Stimulated activated naive B cell treated with anti-CD40 and anti-IgM and Interleukin-4, amounts not matched to agents 10 μg/mL and 1 μg/mL and 100 μg/mL, for 72 hours (primary cell): ENCODE data around the gene SMIM5.

Experiments
- ATAC-seq, 2 donors: fragments of 150-1000 bp; cut with Tn5 transposase; replicated peaks; 2 replicates each; pipeline ENCODE4 v1.10.0; 2021; ENCODE audit warnings: moderate library complexity in 1 of 2
- DNase-seq: peaks from one replicate; pipeline ENCODE4 v3.0.0; 2021
- H3K27ac Mint-ChIP-seq: one replicate; pipeline ENCODE4 v1.8.0; 2022; ENCODE audit warnings: mild to moderate bottlenecking, mixed read lengths
- H3K27me3 Mint-ChIP-seq, 2 donors: one replicate each; pipeline ENCODE4 v1.8.0; 2022; ENCODE audit warnings: mixed read lengths in 2 of 2
- H3K36me3 Mint-ChIP-seq, 2 donors: one replicate each; pipeline ENCODE4 v1.8.0; 2022; ENCODE audit warnings: mixed read lengths in 2 of 2, mild to moderate bottlenecking in 1 of 2
- H3K4me1 Mint-ChIP-seq, 2 donors: one replicate each; pipeline ENCODE4 v1.8.0; 2022; ENCODE audit warnings: mixed read lengths in 2 of 2, mild to moderate bottlenecking in 1 of 2
- H3K4me3 Mint-ChIP-seq, 2 donors: one replicate each; pipeline ENCODE4 v1.8.0; 2022; ENCODE audit warnings: mild to moderate bottlenecking in 2 of 2, mixed read lengths in 2 of 2, moderate library complexity in 1 of 2
- H3K9me3 Mint-ChIP-seq, 2 donors: one replicate each; pipeline ENCODE4 v1.8.0; 2022; ENCODE audit warnings: mixed read lengths in 2 of 2, mild to moderate bottlenecking in 1 of 2

The SMIM5 gene

GRCh38 chr17:75612906-75613626 lies 20.2 kb upstream of the SMIM5 start:
- Mint-ChIP-seq H3K27me3 (no peaks in the 10 kb centered on the region), H3K36me3 (peaks cover 10 to 19% of the 10 kb centered on the region in 2 donors), H3K27ac (no peak overlapping the region), H3K4me3 (no peak overlapping the region), H3K9me3 (no peaks in the 10 kb centered on the region), H3K4me1 (peaks cover 5 to 7% of the 10 kb centered on the region in 2 donors)
- ATAC-seq (no peak), DNase-seq (no peak)

- no peak overlapping the region for H3K4me3 Mint-ChIP-seq
- H3K36me3 Mint-ChIP-seq: peaks cover 13 to 22% of the 10 kb centered on the region in 2 donors
- ATAC-seq (no peak), DNase-seq (no peak)
- peaks cover 5 to 7% of the 10 kb centered on the region in 2 donors for H3K4me1 Mint-ChIP-seq
- H3K27ac Mint-ChIP-seq: no peak overlapping the region
- H3K9me3 Mint-ChIP-seq: no peaks in the 10 kb centered on the region
- no peaks in the 10 kb centered on the region for H3K27me3 Mint-ChIP-seq
Observed at GRCh38 chr17:75614006-75614405, 19.2 kb upstream of the SMIM5 start.

- Mint-ChIP-seq H3K4me3 (no peak overlapping the region), H3K4me1 (peaks cover 5 to 7% of the 10 kb centered on the region in 2 donors), H3K27me3 (no peaks in the 10 kb centered on the region), H3K9me3 (no peaks in the 10 kb centered on the region), H3K36me3 (peaks cover 14 to 27% of the 10 kb centered on the region in 2 donors), H3K27ac (no peak overlapping the region)
- no peak for DNase-seq
- ATAC-seq: no peak
Observed at GRCh38 chr17:75614556-75615270, 18.5 kb upstream of the SMIM5 start.

- DNase-seq (no peak), ATAC-seq (no peak)
- Mint-ChIP-seq H3K4me3 (no peak overlapping the region), H3K4me1 (peaks cover 5% of the 10 kb centered on the region in 2 donors), H3K27ac (no peak overlapping the region), H3K27me3 (no peaks in the 10 kb centered on the region), H3K36me3 (peaks cover 16 to 29% of the 10 kb centered on the region in 2 donors), H3K9me3 (no peaks in the 10 kb centered on the region)
Observed at GRCh38 chr17:75615301-75615700, 17.9 kb upstream of the SMIM5 start.

- Mint-ChIP-seq H3K27me3 (no peaks in the 10 kb centered on the region), H3K9me3 (no peaks in the 10 kb centered on the region), H3K4me3 (no peak overlapping the region), H3K36me3 (peaks cover 16 to 34% of the 10 kb centered on the region in 2 donors), H3K27ac (no peak overlapping the region), H3K4me1 (no peaks in the 10 kb centered on the region)
- DNase-seq: no peak
- no peak for ATAC-seq
Observed at GRCh38 chr17:75616521-75617122, 16.6 kb upstream of the SMIM5 start.

- H3K4me1 Mint-ChIP-seq: no peaks in the 10 kb centered on the region
- peaks cover 14 to 33% of the 10 kb centered on the region in 2 donors for H3K36me3 Mint-ChIP-seq
- no peak overlapping the region for H3K4me3 Mint-ChIP-seq
- H3K27me3 Mint-ChIP-seq: no peaks in the 10 kb centered on the region
- no peak overlapping the region for H3K27ac Mint-ChIP-seq
- ATAC-seq (no peak), DNase-seq (no peak)
- H3K9me3 Mint-ChIP-seq: no peaks in the 10 kb centered on the region
Observed at GRCh38 chr17:75617218-75617617, 16.0 kb upstream of the SMIM5 start.

- DNase-seq: no peak
- Mint-ChIP-seq H3K36me3 (peaks cover 15 to 38% of the 10 kb centered on the region in 2 donors), H3K4me3 (no peak overlapping the region), H3K27ac (no peak overlapping the region), H3K4me1 (no peaks in the 10 kb centered on the region), H3K27me3 (no peaks in the 10 kb centered on the region), H3K9me3 (no peaks in the 10 kb centered on the region)
- no peak for ATAC-seq
Observed at GRCh38 chr17:75617675-75618074, 15.6 kb upstream of the SMIM5 start.

- Mint-ChIP-seq H3K36me3 (peaks cover 16 to 40% of the 10 kb centered on the region in 2 donors), H3K27ac (peak overlapping the region; percentile 25), H3K4me3 (no peak overlapping the region), H3K4me1 (no peaks in the 10 kb centered on the region), H3K9me3 (no peaks in the 10 kb centered on the region), H3K27me3 (no peaks in the 10 kb centered on the region)
- no peak for DNase-seq
- ATAC-seq: peak; percentile 30 to 33
Observed at GRCh38 chr17:75619506-75620431, 13.5 kb upstream of the SMIM5 start.

- no peak for DNase-seq
- no peak for ATAC-seq
- Mint-ChIP-seq H3K27me3 (no peaks in the 10 kb centered on the region), H3K27ac (peak overlapping the region; percentile 66), H3K4me3 (no peak overlapping the region), H3K36me3 (peaks cover 17 to 46% of the 10 kb centered on the region in 2 donors), H3K4me1 (peaks cover 3 to 8% of the 10 kb centered on the region in 2 donors), H3K9me3 (no peaks in the 10 kb centered on the region)
Observed at GRCh38 chr17:75621489-75621888, 11.7 kb upstream of the SMIM5 start.

- H3K4me1 Mint-ChIP-seq: peaks cover 3 to 14% of the 10 kb centered on the region in 2 donors
- no peak overlapping the region for H3K4me3 Mint-ChIP-seq
- peaks cover 13 to 42% of the 10 kb centered on the region in 2 donors for H3K36me3 Mint-ChIP-seq
Observed at GRCh38 chr17:75622076-75622475, 11.2 kb upstream of the SMIM5 start.

GRCh38 chr17:75622771-75623273 lies 10.4 kb upstream of the SMIM5 start:
- no peak for DNase-seq
- Mint-ChIP-seq H3K36me3 (peaks cover 11 to 41% of the 10 kb centered on the region in 2 donors), H3K27ac (peak overlapping the region; percentile 20), H3K4me1 (peaks cover 3 to 14% of the 10 kb centered on the region in 2 donors), H3K27me3 (no peaks in the 10 kb centered on the region), H3K9me3 (no peaks in the 10 kb centered on the region), H3K4me3 (no peak overlapping the region)
- ATAC-seq: no peak

More at GRCh38 chr17:75622076-75622475, 11.2 kb upstream of the SMIM5 start:
- Mint-ChIP-seq H3K27ac (peak overlapping the region; percentile 66), H3K9me3 (no peaks in the 10 kb centered on the region), H3K27me3 (no peaks in the 10 kb centered on the region)
- no peak for ATAC-seq
- DNase-seq: no peak

GRCh38 chr17:75623386-75623785 lies 9.8 kb upstream of the SMIM5 start:
- Mint-ChIP-seq H3K4me3 (no peak overlapping the region), H3K4me1 (peaks cover 3 to 14% of the 10 kb centered on the region in 2 donors), H3K27ac (no peak overlapping the region), H3K36me3 (peaks cover 11 to 42% of the 10 kb centered on the region in 2 donors), H3K27me3 (no peaks in the 10 kb centered on the region), H3K9me3 (no peaks in the 10 kb centered on the region)
- no peak for DNase-seq
- no peak for ATAC-seq

GRCh38 chr17:75624021-75624420 lies 9.2 kb upstream of the SMIM5 start:
- no peaks in the 10 kb centered on the region for H3K9me3 Mint-ChIP-seq
- ATAC-seq (no peak), DNase-seq (no peak)
- peaks cover 4 to 14% of the 10 kb centered on the region in 2 donors for H3K4me1 Mint-ChIP-seq
- no peak overlapping the region for H3K27ac Mint-ChIP-seq
- no peaks in the 10 kb centered on the region for H3K27me3 Mint-ChIP-seq
- H3K4me3 Mint-ChIP-seq: no peak overlapping the region
- H3K36me3 Mint-ChIP-seq: peaks cover 10 to 45% of the 10 kb centered on the region in 2 donors
